Neural cell (in vitro differentiated cells): ENCODE results near the gene ADPRH.

Experiments
- CTCF ChIP-seq: fragments of 450-650 bp; IDR thresholded peaks from 2 replicates; pipeline ENCODE4 v1.5.1; 2014; ENCODE audit warnings: antibody characterized with exemption, mild to moderate bottlenecking, moderate library complexity; ENCODE audit not compliant: poor library complexity, severe bottlenecking
- POLR2AphosphoS5 ChIP-seq: IDR thresholded peaks from 2 replicates; pipeline ENCODE4 v1.6.1; 2012

- TF ChIP-seq CTCF (no peak), POLR2AphosphoS5 (no peak)
Observed at GRCh38 chr3:119632216-119632615, 52.9 kb downstream of the ADPRH start.
